ENCODE measurements around the gene OR6N1.

The OR6N1 gene

GRCh38 chr1:158771950-158772866 lies at the start of gene OR6N1:
Gene OR6N1 (minus strand): TSS chr1:158772195. CDS start chr1:158766682, 5,513 bp downstream.
- H3K4me1 Mint-ChIP-seq (ENCODE audit: low read depth): no peaks in the 10 kb centered on the region
- no peak within 1 kb of the TSS for H3K4me3 Mint-ChIP-seq
- H3K27me3 Mint-ChIP-seq: peaks cover 10% of the 10 kb centered on the region
- no peak within 1 kb of the TSS for H3K27ac Mint-ChIP-seq
- H3K9me3 Mint-ChIP-seq (ENCODE audit: low read depth): no peaks in the 10 kb centered on the region
- H3K36me3 Mint-ChIP-seq: no peaks in the 10 kb centered on the region

- no peak overlapping the region for H3K4me3 Mint-ChIP-seq
- H3K4me1 Mint-ChIP-seq (ENCODE audit: low read depth): peaks cover 9% of the 10 kb centered on the region
- peaks cover 9% of the 10 kb centered on the region for H3K27me3 Mint-ChIP-seq
- H3K36me3 Mint-ChIP-seq: peaks cover 2% of the 10 kb centered on the region
- H3K27ac Mint-ChIP-seq: no peak overlapping the region
- H3K9me3 Mint-ChIP-seq (ENCODE audit: low read depth): no peaks in the 10 kb centered on the region
These were observed 49.7 kb upstream of the OR6N1 start for GRCh38 chr1:158821723-158822122.

GRCh38 chr1:158819461-158820443 lies 47.8 kb upstream of the OR6N1 start:
- Mint-ChIP-seq H3K4me3 (no peak overlapping the region), H3K27ac (no peak overlapping the region), H3K4me1 (ENCODE audit: low read depth) (peaks cover 9% of the 10 kb centered on the region), H3K9me3 (ENCODE audit: low read depth) (no peaks in the 10 kb centered on the region), H3K36me3 (no peaks in the 10 kb centered on the region), H3K27me3 (peaks cover 5% of the 10 kb centered on the region)

DNA sequence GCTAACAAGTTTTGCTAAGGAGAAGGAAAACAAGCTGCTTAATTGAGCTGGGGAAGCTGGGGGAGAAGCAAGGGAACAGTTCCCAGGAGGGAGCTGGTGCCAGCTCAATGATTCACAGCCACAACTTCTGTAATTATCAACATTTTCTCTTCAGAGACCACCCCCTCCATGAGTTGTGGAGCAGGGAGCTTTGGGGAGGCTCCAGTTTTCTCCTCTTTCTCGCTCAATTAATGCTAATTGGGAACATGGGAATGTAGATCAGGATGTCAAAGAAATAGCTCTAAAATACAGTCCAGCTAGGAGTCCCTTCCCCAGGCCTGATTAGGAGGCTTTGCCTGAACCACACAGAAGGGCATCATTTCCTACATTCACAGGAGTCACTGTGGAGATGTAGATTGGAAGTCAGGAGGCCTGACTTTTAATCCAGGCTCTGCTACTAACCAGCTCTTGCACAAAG lies 47.0 kb upstream of the OR6N1 start:
- Mint-ChIP-seq H3K36me3 (no peaks in the 10 kb centered on the region), H3K4me1 (ENCODE audit: low read depth) (peaks cover 9% of the 10 kb centered on the region), H3K27ac (no peak overlapping the region), H3K4me3 (no peak overlapping the region), H3K27me3 (peaks cover 5% of the 10 kb centered on the region), H3K9me3 (ENCODE audit: low read depth) (no peaks in the 10 kb centered on the region)

DNA sequence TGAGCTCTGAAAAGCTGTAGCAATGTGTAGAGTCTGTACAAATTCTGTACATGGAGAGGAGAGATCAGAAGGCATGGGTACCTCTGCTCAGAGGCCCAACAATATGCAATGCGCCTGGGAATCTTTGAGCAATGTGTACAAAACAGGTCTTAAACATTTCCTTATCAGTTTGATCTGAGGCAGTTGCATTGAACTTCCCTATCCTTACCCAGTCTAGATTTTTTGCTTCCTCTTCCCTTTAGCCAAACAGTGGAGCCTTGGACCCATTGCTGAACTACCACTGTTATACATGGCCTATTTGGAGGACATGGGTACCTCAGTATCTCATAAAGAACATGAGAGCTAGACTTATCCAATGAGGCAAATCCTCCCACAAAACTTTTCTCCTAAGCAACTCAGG lies 46.6 kb upstream of the OR6N1 start:
- Mint-ChIP-seq H3K4me3 (no peak overlapping the region), H3K27ac (no peak overlapping the region), H3K36me3 (no peaks in the 10 kb centered on the region), H3K9me3 (ENCODE audit: low read depth) (no peaks in the 10 kb centered on the region), H3K4me1 (ENCODE audit: low read depth) (peaks cover 9% of the 10 kb centered on the region), H3K27me3 (peaks cover 2% of the 10 kb centered on the region)

DNA sequence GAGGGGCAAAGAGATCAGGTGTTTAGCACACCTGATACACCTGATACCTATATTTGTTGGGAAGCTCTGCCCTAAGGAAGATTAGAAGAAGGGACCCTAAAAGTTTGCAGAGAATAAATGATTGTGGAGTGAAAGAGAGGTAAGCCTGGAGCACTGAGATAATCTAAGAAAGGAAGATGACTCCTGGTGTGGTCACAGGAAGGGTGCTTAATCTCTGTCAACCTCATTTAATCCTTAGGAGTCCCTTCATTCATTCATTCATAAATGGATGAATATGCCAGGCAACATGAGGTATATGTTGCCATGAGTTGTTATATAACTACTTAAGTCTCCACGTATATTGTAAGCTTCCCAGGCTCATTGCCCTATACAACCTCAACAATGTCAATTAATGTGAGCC lies 43.0 kb upstream of the OR6N1 start:
- H3K27me3 Mint-ChIP-seq: no peaks in the 10 kb centered on the region
- peaks cover 9% of the 10 kb centered on the region for H3K4me1 Mint-ChIP-seq (ENCODE audit: low read depth)
- no peaks in the 10 kb centered on the region for H3K9me3 Mint-ChIP-seq (ENCODE audit: low read depth)
- no peak overlapping the region for H3K27ac Mint-ChIP-seq
- no peaks in the 10 kb centered on the region for H3K36me3 Mint-ChIP-seq
- no peak overlapping the region for H3K4me3 Mint-ChIP-seq

DNA sequence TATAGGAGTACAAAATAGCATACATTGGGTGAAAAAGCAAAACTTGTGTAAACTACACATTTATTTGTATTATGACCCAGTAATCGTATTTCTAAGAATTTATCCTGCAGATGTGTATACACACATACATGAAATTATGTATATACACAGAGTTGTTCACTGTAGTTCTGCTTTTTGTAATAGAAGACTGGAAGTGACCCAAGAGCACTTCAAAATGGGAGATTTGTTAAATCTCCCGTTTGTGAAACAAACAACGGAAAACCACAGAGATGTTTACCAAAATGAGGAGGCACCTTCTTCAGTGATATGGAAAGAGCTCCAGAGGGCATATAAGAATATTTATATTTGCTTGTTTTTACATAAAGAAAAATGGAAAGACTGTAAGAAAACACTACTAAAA lies 41.2 kb upstream of the OR6N1 start:
- Mint-ChIP-seq H3K4me1 (ENCODE audit: low read depth) (no peaks in the 10 kb centered on the region), H3K27ac (no peak overlapping the region), H3K4me3 (no peak overlapping the region), H3K27me3 (no peaks in the 10 kb centered on the region), H3K9me3 (ENCODE audit: low read depth) (no peaks in the 10 kb centered on the region), H3K36me3 (no peaks in the 10 kb centered on the region)

DNA sequence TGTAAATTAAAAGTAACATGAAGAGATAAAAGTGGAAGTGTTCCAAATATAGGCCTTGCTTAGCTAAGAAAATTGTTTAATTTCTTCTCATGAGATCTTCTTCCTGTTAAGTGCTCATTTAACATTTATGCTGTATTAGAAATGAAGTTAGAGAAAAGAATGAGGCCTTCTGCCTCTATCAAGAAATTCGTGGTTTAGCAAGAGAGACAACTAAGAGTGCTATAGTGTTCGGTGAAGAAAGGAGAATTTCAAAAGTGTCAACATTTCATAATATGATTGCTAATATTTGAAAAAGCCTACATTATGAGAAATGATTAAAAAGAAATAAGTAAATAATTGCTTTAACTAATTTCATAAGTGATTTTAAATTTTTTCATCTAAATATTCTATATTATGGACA lies 40.3 kb upstream of the OR6N1 start:
- no peaks in the 10 kb centered on the region for H3K27me3 Mint-ChIP-seq
- H3K36me3 Mint-ChIP-seq: no peaks in the 10 kb centered on the region

GRCh38 chr1:158810311-158810710 lies 38.3 kb upstream of the OR6N1 start:
- H3K4me3 Mint-ChIP-seq: no peak overlapping the region
- no peaks in the 10 kb centered on the region for H3K9me3 Mint-ChIP-seq (ENCODE audit: low read depth)
- H3K36me3 Mint-ChIP-seq: no peaks in the 10 kb centered on the region
- H3K27me3 Mint-ChIP-seq: no peaks in the 10 kb centered on the region
- H3K4me1 Mint-ChIP-seq (ENCODE audit: low read depth): no peaks in the 10 kb centered on the region
- H3K27ac Mint-ChIP-seq: no peak overlapping the region

More for the DNA sequence above, 40.3 kb upstream of the OR6N1 start:
- no peak overlapping the region for H3K4me3 Mint-ChIP-seq
- H3K27ac Mint-ChIP-seq: no peak overlapping the region
- no peaks in the 10 kb centered on the region for H3K4me1 Mint-ChIP-seq (ENCODE audit: low read depth)
- H3K9me3 Mint-ChIP-seq (ENCODE audit: low read depth): no peaks in the 10 kb centered on the region

- Mint-ChIP-seq H3K27ac (no peak overlapping the region), H3K27me3 (no peaks in the 10 kb centered on the region), H3K4me1 (ENCODE audit: low read depth) (no peaks in the 10 kb centered on the region), H3K4me3 (no peak overlapping the region), H3K9me3 (ENCODE audit: low read depth) (no peaks in the 10 kb centered on the region), H3K36me3 (no peaks in the 10 kb centered on the region)
These were observed 37.9 kb upstream of the OR6N1 start for GRCh38 chr1:158809862-158810261.

- Mint-ChIP-seq H3K27me3 (no peaks in the 10 kb centered on the region), H3K4me1 (ENCODE audit: low read depth) (no peaks in the 10 kb centered on the region), H3K9me3 (ENCODE audit: low read depth) (no peaks in the 10 kb centered on the region), H3K4me3 (no peak overlapping the region), H3K27ac (no peak overlapping the region), H3K36me3 (no peaks in the 10 kb centered on the region)
These were observed 37.3 kb upstream of the OR6N1 start for GRCh38 chr1:158809256-158809655.

GRCh38 chr1:158806916-158807536 lies 35.0 kb upstream of the OR6N1 start:
- no peak overlapping the region for H3K27ac Mint-ChIP-seq
- H3K36me3 Mint-ChIP-seq: no peaks in the 10 kb centered on the region
- no peaks in the 10 kb centered on the region for H3K9me3 Mint-ChIP-seq (ENCODE audit: low read depth)
- peaks cover 2% of the 10 kb centered on the region for H3K27me3 Mint-ChIP-seq
- no peaks in the 10 kb centered on the region for H3K4me1 Mint-ChIP-seq (ENCODE audit: low read depth)
- H3K4me3 Mint-ChIP-seq: no peak overlapping the region

- no peak overlapping the region for H3K27ac Mint-ChIP-seq
- no peak overlapping the region for H3K4me3 Mint-ChIP-seq
- no peaks in the 10 kb centered on the region for H3K36me3 Mint-ChIP-seq
- H3K4me1 Mint-ChIP-seq (ENCODE audit: low read depth): no peaks in the 10 kb centered on the region
- no peaks in the 10 kb centered on the region for H3K9me3 Mint-ChIP-seq (ENCODE audit: low read depth)
- H3K27me3 Mint-ChIP-seq: peaks cover 3% of the 10 kb centered on the region
These were observed 31.7 kb upstream of the OR6N1 start for GRCh38 chr1:158803678-158804077.

DNA sequence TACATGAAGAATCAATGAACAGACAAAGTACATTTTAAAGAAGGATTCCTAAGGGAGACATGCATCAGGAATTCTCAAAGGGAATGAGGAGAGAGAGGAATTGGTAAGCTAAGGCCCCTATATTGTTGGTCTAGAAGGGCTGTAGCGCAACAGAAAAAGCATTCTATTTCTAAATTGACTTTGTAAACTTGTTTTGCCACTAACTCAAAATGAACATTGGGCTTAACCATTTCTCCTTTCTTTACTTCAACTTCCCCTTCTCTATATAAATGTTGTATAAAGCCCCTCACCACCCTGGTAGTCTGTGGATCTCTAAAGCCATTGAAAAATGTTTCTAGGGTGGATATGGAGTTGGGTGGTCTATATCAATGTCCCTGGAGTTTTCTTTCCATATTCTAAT lies 29.4 kb upstream of the OR6N1 start:
- Mint-ChIP-seq H3K4me1 (ENCODE audit: low read depth) (no peaks in the 10 kb centered on the region), H3K27ac (no peak overlapping the region), H3K4me3 (no peak overlapping the region), H3K27me3 (peaks cover 3% of the 10 kb centered on the region), H3K36me3 (no peaks in the 10 kb centered on the region), H3K9me3 (ENCODE audit: low read depth) (no peaks in the 10 kb centered on the region)

- no peak overlapping the region for H3K27ac Mint-ChIP-seq
- H3K9me3 Mint-ChIP-seq (ENCODE audit: low read depth): no peaks in the 10 kb centered on the region
- no peak overlapping the region for H3K4me3 Mint-ChIP-seq
- H3K36me3 Mint-ChIP-seq: no peaks in the 10 kb centered on the region
- no peaks in the 10 kb centered on the region for H3K4me1 Mint-ChIP-seq (ENCODE audit: low read depth)
- H3K27me3 Mint-ChIP-seq: peaks cover 3% of the 10 kb centered on the region
These were observed 28.5 kb upstream of the OR6N1 start for GRCh38 chr1:158800526-158800925.
